Endothelial cell of umbilical vein (primary cell): ENCODE measurements around the gene PER1. TPM values are rescaled to one million over a fixed set of nuclear protein-coding genes. Genes with fewer than 3 reads are reported as not detected.

Source experiments
- BruUV-seq: library from RNA; stranded (reverse); fragments of 400-500 nt; replicated peaks from 2 replicates; lab custom pipeline; 2021; lab: Mats Ljungman, UMichigan
- CTCF ChIA-PET: fragments of 300-600, 350-600 bp; sonication (Branson Sonifier 250); formaldehyde crosslinking; loops from one replicate; lab custom pipeline; 2021; ENCODE audit warnings: antibody characterized with exemption, inconsistent platforms; lab: Charles Lee
- POLR2A ChIA-PET: fragments of 300-600, 350-600 bp; sonication (Branson Sonifier 250); formaldehyde crosslinking; loops from one replicate; lab custom pipeline; 2021; ENCODE audit warnings: antibody characterized with exemption, inconsistent platforms; lab: Charles Lee
- DNase-seq: peaks from one replicate; pipeline ENCODE4 v3.0.0-alpha.2; 2011; ENCODE audit warnings: low read depth, low spot score
- FAIRE-seq: peaks from 2 replicates; lab custom pipeline; 2011; peaks lifted over from hg19 to GRCh38; lab: Jason Lieb, UNC
- H2AFZ ChIP-seq: 2 replicates; pipeline ENCODE4 v1.6.0; 2012; ENCODE audit warnings: low read depth, low read length, control low read depth, inconsistent platforms
- H3K27ac ChIP-seq: 2 replicates; pipeline ENCODE4 v1.5.1; 2011; ENCODE audit warnings: low read depth, mild to moderate bottlenecking, control low read depth, low read length, moderate library complexity; ENCODE audit not compliant: insufficient read depth
- H3K27me3 ChIP-seq, 2 experiments: 2 replicates each; pipeline versions ENCODE4 v1.6.0 to v1.6.1; 2011; ENCODE audit warnings: low read length in 2 of 2, mixed read lengths in 1 of 2; ENCODE audit not compliant: control insufficient read depth in 2 of 2, insufficient read depth in 2 of 2
- H3K36me3 ChIP-seq, 2 experiments: 2 replicates in 1 of 2; 3 replicates in 1 of 2; pipeline ENCODE4 v1.5.1; 2011; ENCODE audit warnings: low read length in 2 of 2, mild to moderate bottlenecking in 1 of 2, moderate library complexity in 1 of 2; ENCODE audit not compliant: control insufficient read depth in 2 of 2, insufficient read depth in 2 of 2; ENCODE audit errors: extremely low read depth in 1 of 2
- H3K4me1 ChIP-seq: 3 replicates; pipeline ENCODE4 v1.5.1; 2011; ENCODE audit warnings: mild to moderate bottlenecking, low read length; ENCODE audit not compliant: control insufficient read depth, insufficient read depth; ENCODE audit errors: extremely low read depth
- H3K4me2 ChIP-seq: 2 replicates; pipeline ENCODE4 v1.6.1; 2011; ENCODE audit warnings: low read length, control low read depth, mixed read lengths; ENCODE audit not compliant: insufficient read depth
- H3K4me3 ChIP-seq, 3 experiments: fragments of 200-600 bp in 1 of 3; sonication (generic), shearing (Covaris generic) in 1 of 3; replicated peaks in 1 of 3; 2 replicates each; pipeline ENCODE4 v1.5.1; 2011 to 2016; ENCODE audit warnings: control low read depth in 3 of 3, low read length in 3 of 3, mild to moderate bottlenecking in 2 of 3, inconsistent platforms in 1 of 3, low read depth in 1 of 3, moderate library complexity in 1 of 3; ENCODE audit not compliant: insufficient read depth in 1 of 3
- H3K79me2 ChIP-seq: 2 replicates; pipeline ENCODE4 v1.6.0; 2012; ENCODE audit warnings: low read length, inconsistent platforms; ENCODE audit not compliant: control insufficient read depth, insufficient read depth
- H3K9ac ChIP-seq: replicated peaks from 2 replicates; pipeline ENCODE3; 2011; ENCODE audit warnings: low read length, control low read depth; ENCODE audit not compliant: insufficient read depth; ENCODE audit errors: extremely low read depth
- H3K9me1 ChIP-seq: replicated peaks from 3 replicates; pipeline ENCODE4 v1.6.0; 2011; ENCODE audit warnings: mild to moderate bottlenecking, low read length; ENCODE audit not compliant: control insufficient read depth, insufficient read depth; ENCODE audit errors: extremely low read depth
- H3K9me3 ChIP-seq: replicated peaks from 2 replicates; pipeline ENCODE4 v1.5.1; 2012; ENCODE audit warnings: low read length, inconsistent platforms; ENCODE audit not compliant: control insufficient read depth, insufficient read depth
- H4K20me1 ChIP-seq: replicated peaks from 2 replicates; pipeline ENCODE3; 2011; ENCODE audit warnings: mild to moderate bottlenecking, low read length; ENCODE audit not compliant: control insufficient read depth, insufficient read depth; ENCODE audit errors: extremely low read depth
- GATA2 ChIP-seq: IDR thresholded peaks from 2 replicates; pipeline ENCODE4 v1.7.0; 2011; ENCODE audit warnings: low read depth, mild to moderate bottlenecking, moderate library complexity, mixed read lengths, low read length; ENCODE audit not compliant: insufficient read length, insufficient read depth
- MAX ChIP-seq: IDR thresholded peaks from 2 replicates; pipeline ENCODE4 v1.6.1; 2011; ENCODE audit not compliant: insufficient read depth, insufficient read length
- MYC ChIP-seq: IDR thresholded peaks from one replicate; pipeline ENCODE4 v1.6.1; 2011; ENCODE audit warnings: mild to moderate bottlenecking, low read depth, low read length
- POLR2A ChIP-seq: IDR thresholded peaks from 2 replicates; pipeline ENCODE4 v1.6.1; 2012; ENCODE audit warnings: low read depth, mild to moderate bottlenecking, control low read depth, low read length
- POLR2AphosphoS5 ChIP-seq: IDR thresholded peaks from 2 replicates; pipeline ENCODE4 v1.6.1; 2012; ENCODE audit warnings: low read depth, mild to moderate bottlenecking, control low read depth, low read length, moderate library complexity; ENCODE audit not compliant: insufficient read depth
- dilution Hi-C: fragments of 300-500 bp; cut with MboI; formaldehyde crosslinking; loops from one replicate; pipeline ENCODE4 v1.15.0; 2019; ENCODE audit warnings: low sequenced_read_pairs; ENCODE audit not compliant: extremely low pct_ligation_motif_present
- intact Hi-C: fragments of 100-400 bp; cut with micrococcal nuclease; formaldehyde crosslinking; loops from one replicate; pipeline ENCODE4 v1.10.0; 2022
- polyA plus RNA-seq, 4 experiments: library from polyadenylated mRNA; depleted of rRNA in 3 of 4; stranded (reverse) in 3 of 4; unstranded in 1 of 4; fragments of >200 nt; gene quantifications; 2 replicates each; pipeline versions ENCODE4 v1.2.1 to v1.2.3, GENCODE V29; 2011 to 2012; ENCODE audit warnings: missing spikeins in 1 of 4
- total RNA-seq: library from RNA; stranded (reverse); gene quantifications from 2 replicates; pipeline ENCODE4 v1.2.3, GENCODE V29; 2021
- TF ChIP-seq, protein P1 (sequence below), 2 donors: IDR thresholded peaks; 1 replicate in 1 of 2; 2 replicates in 1 of 2; pipeline ENCODE4 v1.5.1; 2011; ENCODE audit warnings: low read length in 2 of 2, mild to moderate bottlenecking in 2 of 2, moderate library complexity in 2 of 2, control low read depth in 1 of 2, inconsistent platforms in 1 of 2, low read depth in 1 of 2; ENCODE audit not compliant: insufficient read depth in 1 of 2; ENCODE audit errors: extremely low read depth in 1 of 2

Gene PER1
- total and polyA plus RNA-seq, 2 donors (not counting 3 experiments of a cell fraction or from before 2014, with no cell fraction given), result 12.1 to 32.1 TPM

GRCh38 chr17:8159459-8160223 is 7.4 kb upstream of the PER1 start:
- ChIA-PET POLR2A (interaction anchor here (2.2 kb wide), 1 partner anchor 14 kb away, joined by 8 read pairs; no protein-coding TSS in a partner anchor), CTCF (interaction anchor here (0.8 to 6.3 kb wide), 6 partner anchors 14 to 99 kb away, joined by 3 to 72 read pairs (median 4); no protein-coding TSS in a partner anchor)
- Histone ChIP-seq H3K27ac (no peak overlapping the region), H3K9me3 (no peaks in the 10 kb centered on the region), H3K27me3 (no peaks in the 10 kb centered on the region), H3K4me3 (no peak overlapping the region), H3K4me1 (peaks cover 37% of the 10 kb centered on the region), H3K4me2 (no peak overlapping the region), H3K9me1 (no peaks in the 10 kb centered on the region), H3K79me2 (peaks cover 20% of the 10 kb centered on the region), H3K36me3 (peaks cover 2 to 7% of the 10 kb centered on the region in 2 experiments), H4K20me1 (no peaks in the 10 kb centered on the region), H3K9ac (no peak overlapping the region), H2AFZ (no peak overlapping the region)
- TF ChIP-seq POLR2AphosphoS5 (no peak), GATA2 (no peak), MYC (no peak), MAX (no peak), POLR2A (no peak)
- TF ChIP-seq, protein P1, sequence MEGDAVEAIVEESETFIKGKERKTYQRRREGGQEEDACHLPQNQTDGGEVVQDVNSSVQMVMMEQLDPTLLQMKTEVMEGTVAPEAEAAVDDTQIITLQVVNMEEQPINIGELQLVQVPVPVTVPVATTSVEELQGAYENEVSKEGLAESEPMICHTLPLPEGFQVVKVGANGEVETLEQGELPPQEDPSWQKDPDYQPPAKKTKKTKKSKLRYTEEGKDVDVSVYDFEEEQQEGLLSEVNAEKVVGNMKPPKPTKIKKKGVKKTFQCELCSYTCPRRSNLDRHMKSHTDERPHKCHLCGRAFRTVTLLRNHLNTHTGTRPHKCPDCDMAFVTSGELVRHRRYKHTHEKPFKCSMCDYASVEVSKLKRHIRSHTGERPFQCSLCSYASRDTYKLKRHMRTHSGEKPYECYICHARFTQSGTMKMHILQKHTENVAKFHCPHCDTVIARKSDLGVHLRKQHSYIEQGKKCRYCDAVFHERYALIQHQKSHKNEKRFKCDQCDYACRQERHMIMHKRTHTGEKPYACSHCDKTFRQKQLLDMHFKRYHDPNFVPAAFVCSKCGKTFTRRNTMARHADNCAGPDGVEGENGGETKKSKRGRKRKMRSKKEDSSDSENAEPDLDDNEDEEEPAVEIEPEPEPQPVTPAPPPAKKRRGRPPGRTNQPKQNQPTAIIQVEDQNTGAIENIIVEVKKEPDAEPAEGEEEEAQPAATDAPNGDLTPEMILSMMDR (IDR thresholded peaks at IDR 0.05; ENCODE audit: extremely low read depth in 1 of 2, insufficient read depth in 1 of 2, low read depth in 1 of 2, low read length in 2 of 2), result no peak
- intact Hi-C loops (loop anchor here (2.0 kb wide), 1 partner anchor 39 kb away; no protein-coding TSS in a partner anchor), dilution Hi-C loops (no loop called here)
- FAIRE-seq (no peak), DNase-seq (no peak)
- BruUV-seq, result no TSS peak
